MCF 10A (cell line): ENCODE results near the gene AHCYL2. TPM values are rescaled to one million over a fixed set of nuclear protein-coding genes. Genes with fewer than 3 reads are reported as not detected.

Source experiments
- BruUV-seq: library from RNA; stranded (reverse); fragments of 400-500 nt; replicated peaks from 2 replicates; lab custom pipeline; 2021; lab: Mats Ljungman, UMichigan
- CTCF ChIA-PET: fragments of 300-600 bp; sonication (Branson Sonifier 250); formaldehyde crosslinking; extraction: SDS; loops from one replicate; lab custom pipeline; 2021; ENCODE audit warnings: antibody characterized with exemption, inconsistent platforms; lab: Yijun Ruan, JAX
- POLR2A ChIA-PET: fragments of 300-600, 350-650 bp; sonication (Branson Sonifier 250); formaldehyde crosslinking; extraction: SDS; loops from one replicate; lab custom pipeline; 2020; ENCODE audit warnings: antibody characterized with exemption, inconsistent platforms; lab: Yijun Ruan, JAX
- DNase-seq: peaks from one replicate; pipeline ENCODE4 v3.0.0-alpha.2; 2018; ENCODE audit not compliant: unreplicated experiment
- H3K27ac Mint-ChIP-seq: one replicate; pipeline ENCODE4 v1.8.0; 2022; ENCODE audit warnings: mild to moderate bottlenecking, low read depth, mixed read lengths; ENCODE audit not compliant: unreplicated experiment
- H3K27me3 Mint-ChIP-seq: one replicate; pipeline ENCODE4 v1.8.0; 2022; ENCODE audit warnings: mixed read lengths; ENCODE audit not compliant: insufficient read depth, unreplicated experiment
- H3K36me3 Mint-ChIP-seq: one replicate; pipeline ENCODE4 v1.8.0; 2022; ENCODE audit warnings: mild to moderate bottlenecking, moderate library complexity, mixed read lengths; ENCODE audit not compliant: insufficient read depth, unreplicated experiment
- H3K4me1 Mint-ChIP-seq: one replicate; pipeline ENCODE4 v1.8.0; 2022; ENCODE audit warnings: mixed read lengths; ENCODE audit not compliant: insufficient read depth, unreplicated experiment
- H3K4me3 Mint-ChIP-seq: one replicate; pipeline ENCODE4 v1.8.0; 2022; ENCODE audit warnings: mild to moderate bottlenecking, moderate library complexity, mixed read lengths; ENCODE audit not compliant: unreplicated experiment
- H3K9me3 Mint-ChIP-seq: one replicate; pipeline ENCODE4 v1.8.0; 2022; ENCODE audit warnings: mixed read lengths; ENCODE audit not compliant: unreplicated experiment
- intact Hi-C: fragments of 100-400 bp; cut with micrococcal nuclease; formaldehyde crosslinking; loops from 2 replicates; pipeline ENCODE4 v1.14.1; 2022
- total RNA-seq: library from RNA; stranded (reverse); gene quantifications from 2 replicates; pipeline ENCODE4 v1.2.3, GENCODE V29; 2022
- TF ChIP-seq, protein P1 (sequence below): fragments of 200-600 bp; IDR thresholded peaks from one replicate; pipeline ENCODE4 v1.8.0; 2022; ENCODE audit warnings: antibody characterized with exemption, mild to moderate bottlenecking; ENCODE audit not compliant: unreplicated experiment

Gene AHCYL2
- total RNA-seq, 1 experiment from 2014 or later, result 12.8 TPM

DNA sequence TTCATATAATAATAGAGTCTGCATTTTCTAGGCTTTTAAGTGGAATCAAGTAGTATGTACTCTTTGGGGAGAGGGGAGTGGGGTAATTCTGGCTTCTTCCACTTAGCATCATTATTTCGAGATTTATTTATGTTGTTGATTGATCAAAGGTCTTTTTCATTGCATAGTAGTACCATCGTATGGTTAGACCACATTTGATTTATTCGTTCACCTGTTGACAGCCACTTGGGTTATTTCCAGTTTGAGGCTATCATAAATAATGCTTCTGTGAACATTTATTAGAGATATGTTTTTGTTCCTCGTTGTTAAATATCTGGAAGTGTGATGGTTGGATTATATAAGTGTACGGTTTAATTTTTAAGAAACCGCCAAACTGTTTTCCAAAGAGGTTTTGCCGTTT is 52.8 kb downstream of the AHCYL2 start:
- Mint-ChIP-seq H3K36me3 (peaks cover 18% of the 10 kb centered on the region), H3K4me1 (peaks cover 6% of the 10 kb centered on the region), H3K4me3 (no peak overlapping the region), H3K9me3 (peaks cover 6% of the 10 kb centered on the region), H3K27ac (no peak overlapping the region), H3K27me3 (no peaks in the 10 kb centered on the region)
- TF ChIP-seq, protein P1, sequence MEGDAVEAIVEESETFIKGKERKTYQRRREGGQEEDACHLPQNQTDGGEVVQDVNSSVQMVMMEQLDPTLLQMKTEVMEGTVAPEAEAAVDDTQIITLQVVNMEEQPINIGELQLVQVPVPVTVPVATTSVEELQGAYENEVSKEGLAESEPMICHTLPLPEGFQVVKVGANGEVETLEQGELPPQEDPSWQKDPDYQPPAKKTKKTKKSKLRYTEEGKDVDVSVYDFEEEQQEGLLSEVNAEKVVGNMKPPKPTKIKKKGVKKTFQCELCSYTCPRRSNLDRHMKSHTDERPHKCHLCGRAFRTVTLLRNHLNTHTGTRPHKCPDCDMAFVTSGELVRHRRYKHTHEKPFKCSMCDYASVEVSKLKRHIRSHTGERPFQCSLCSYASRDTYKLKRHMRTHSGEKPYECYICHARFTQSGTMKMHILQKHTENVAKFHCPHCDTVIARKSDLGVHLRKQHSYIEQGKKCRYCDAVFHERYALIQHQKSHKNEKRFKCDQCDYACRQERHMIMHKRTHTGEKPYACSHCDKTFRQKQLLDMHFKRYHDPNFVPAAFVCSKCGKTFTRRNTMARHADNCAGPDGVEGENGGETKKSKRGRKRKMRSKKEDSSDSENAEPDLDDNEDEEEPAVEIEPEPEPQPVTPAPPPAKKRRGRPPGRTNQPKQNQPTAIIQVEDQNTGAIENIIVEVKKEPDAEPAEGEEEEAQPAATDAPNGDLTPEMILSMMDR, result no peak
- BruUV-seq, result no TSS peak
- ChIA-PET POLR2A (no interaction called here), CTCF (interaction anchor here (0.5 kb wide), 1 partner anchor 607 kb away, joined by 3 read pairs; no protein-coding TSS in a partner anchor)
- no peak for DNase-seq
- intact Hi-C loops, result no loop called here

DNA sequence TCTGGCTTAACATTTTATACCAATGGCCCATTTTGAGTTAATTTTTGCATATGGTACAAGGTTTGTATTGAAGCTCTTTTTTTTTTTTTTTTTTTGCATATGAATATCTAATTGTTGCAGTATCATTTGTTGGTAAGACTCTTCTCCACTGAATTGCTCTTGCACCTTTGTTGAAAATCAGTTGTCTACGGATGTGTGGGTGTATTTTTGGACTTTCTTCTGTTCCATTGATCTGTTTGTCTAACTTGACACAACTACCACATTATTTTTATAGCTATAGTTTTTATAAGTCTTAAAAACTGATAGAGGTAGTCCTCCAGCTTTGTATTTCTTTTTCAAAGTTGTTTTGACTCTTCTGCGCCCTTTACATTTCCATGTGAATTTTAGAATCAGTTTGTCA is 53.9 kb downstream of the AHCYL2 start:
- no peak for DNase-seq
- Mint-ChIP-seq H3K36me3 (peaks cover 18% of the 10 kb centered on the region), H3K9me3 (peaks cover 6% of the 10 kb centered on the region), H3K4me1 (peaks cover 6% of the 10 kb centered on the region), H3K27ac (no peak overlapping the region), H3K27me3 (no peaks in the 10 kb centered on the region), H3K4me3 (no peak overlapping the region)
- CTCF ChIA-PET, result interaction anchor here (0.6 to 1.2 kb wide), 9 partner anchors 16 to 275 kb away, joined by 3 to 8 read pairs (median 4); no protein-coding TSS in a partner anchor
- intact Hi-C loops, result no loop called here
- BruUV-seq, result no TSS peak
- POLR2A ChIA-PET, result interaction anchor here (1.5 kb wide), 1 partner anchor 16 kb away, joined by 3 read pairs; no protein-coding TSS in a partner anchor
- TF ChIP-seq, protein P1, result no peak

DNA sequence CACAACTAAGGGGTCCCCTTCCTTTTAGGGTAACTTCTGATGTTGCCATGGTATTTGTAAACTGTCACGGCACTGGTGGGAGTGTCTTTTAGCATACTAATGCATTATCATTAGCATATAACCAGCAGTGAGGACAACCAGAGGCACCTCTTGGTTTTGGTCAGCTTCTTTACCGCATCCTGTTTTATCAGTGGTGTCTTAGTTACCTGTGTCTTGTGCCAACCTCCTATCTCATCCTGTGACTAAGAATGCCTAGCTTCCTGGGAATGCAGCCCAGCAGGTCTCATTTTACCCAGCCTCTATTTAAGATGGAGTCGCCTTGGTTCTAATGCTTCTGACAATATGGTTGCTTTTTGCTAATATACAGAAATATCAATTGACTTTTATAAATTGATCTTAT is 54.9 kb downstream of the AHCYL2 start:
- Mint-ChIP-seq H3K27ac (no peak overlapping the region), H3K4me1 (peaks cover 6% of the 10 kb centered on the region), H3K27me3 (no peaks in the 10 kb centered on the region), H3K36me3 (peaks cover 18% of the 10 kb centered on the region), H3K4me3 (no peak overlapping the region), H3K9me3 (no peaks in the 10 kb centered on the region)
- intact Hi-C loops, result no loop called here
- ChIA-PET POLR2A (interaction anchor here (1.5 kb wide), 1 partner anchor 15 kb away, joined by 3 read pairs; no protein-coding TSS in a partner anchor), CTCF (interaction anchor here (0.7 to 1.5 kb wide), 2 partner anchors 8 to 63 kb away, joined by 3 to 5 read pairs; no protein-coding TSS in a partner anchor)
- no peak for DNase-seq
- TF ChIP-seq, protein P1, result no peak
- no TSS peak for BruUV-seq

DNA sequence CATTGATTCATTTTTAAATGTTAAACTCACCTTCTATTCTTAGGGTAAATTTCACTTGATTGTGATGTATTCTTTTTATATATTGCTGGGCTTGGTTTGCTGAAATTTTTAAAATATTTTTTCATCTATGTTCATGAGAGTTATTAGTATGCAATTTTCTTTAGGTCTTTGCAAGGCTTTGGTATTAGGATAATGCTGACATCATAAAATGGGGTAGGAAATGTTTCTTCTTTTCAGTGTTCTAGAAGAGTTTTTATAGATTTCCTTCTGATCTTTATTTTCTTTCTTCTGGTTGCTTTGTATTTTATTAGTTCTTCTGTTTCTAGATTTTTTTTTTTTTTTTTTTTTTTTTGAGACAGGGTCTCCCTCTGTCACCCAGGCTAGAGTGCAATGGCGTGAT is 56.3 kb downstream of the AHCYL2 start:
- H3K9me3 Mint-ChIP-seq, result no peaks in the 10 kb centered on the region
- ChIA-PET POLR2A (no interaction called here), CTCF (interaction anchor here (0.8 to 1.9 kb wide), 2 partner anchors 16 to 60 kb away, joined by 3 to 4 read pairs; no protein-coding TSS in a partner anchor)
- TF ChIP-seq, protein P1, result no peak
- H3K27me3 Mint-ChIP-seq, result no peaks in the 10 kb centered on the region
- BruUV-seq, result no TSS peak
- H3K4me1 Mint-ChIP-seq, result peaks cover 6% of the 10 kb centered on the region
- DNase-seq, result no peak
- H3K4me3 Mint-ChIP-seq, result no peak overlapping the region
- intact Hi-C loops, result no loop called here
- H3K27ac Mint-ChIP-seq, result no peak overlapping the region
- H3K36me3 Mint-ChIP-seq, result peaks cover 12% of the 10 kb centered on the region
